ENCODE data around the gene ROR1. TPM values are rescaled to one million over a fixed set of nuclear protein-coding genes. Genes with fewer than 3 reads are reported as not detected.
A peak's percentile ranks its signal among the peaks of the same experiment; 100 is the strongest.

ROR1 gene
- polyA plus RNA-seq, 1 donor from 2014 or later: 0.09 TPM

DNA sequence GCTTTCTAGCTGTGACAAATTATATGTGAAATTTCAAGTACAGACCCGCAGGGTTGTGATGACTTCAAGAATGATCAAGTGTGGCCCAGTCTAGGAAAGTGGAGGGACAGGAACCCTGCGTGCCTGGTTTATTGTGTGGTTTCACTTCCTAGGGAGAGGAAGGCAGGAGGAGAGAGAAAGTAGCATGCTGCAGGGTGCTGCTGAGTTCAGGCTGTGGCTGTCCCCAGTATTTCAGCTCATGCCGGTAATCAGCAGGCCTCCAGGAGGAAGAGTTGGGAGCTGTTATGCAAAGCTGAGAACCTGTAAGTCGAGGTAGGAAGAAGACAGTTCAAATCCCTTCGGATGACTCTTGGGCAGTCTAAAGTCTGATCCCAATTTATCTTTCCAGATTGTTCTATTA, 140.4 kb downstream of the ROR1 start:
- H3K27ac Mint-ChIP-seq: no peak overlapping the region
- peaks cover 1% of the 10 kb centered on the region for H3K36me3 Mint-ChIP-seq
- H3K9me3 Mint-ChIP-seq: no peaks in the 10 kb centered on the region
- H3K4me3 Mint-ChIP-seq: no peak overlapping the region
- H3K4me1 Mint-ChIP-seq: no peaks in the 10 kb centered on the region
- peaks cover 17% of the 10 kb centered on the region for H3K27me3 Mint-ChIP-seq

DNA sequence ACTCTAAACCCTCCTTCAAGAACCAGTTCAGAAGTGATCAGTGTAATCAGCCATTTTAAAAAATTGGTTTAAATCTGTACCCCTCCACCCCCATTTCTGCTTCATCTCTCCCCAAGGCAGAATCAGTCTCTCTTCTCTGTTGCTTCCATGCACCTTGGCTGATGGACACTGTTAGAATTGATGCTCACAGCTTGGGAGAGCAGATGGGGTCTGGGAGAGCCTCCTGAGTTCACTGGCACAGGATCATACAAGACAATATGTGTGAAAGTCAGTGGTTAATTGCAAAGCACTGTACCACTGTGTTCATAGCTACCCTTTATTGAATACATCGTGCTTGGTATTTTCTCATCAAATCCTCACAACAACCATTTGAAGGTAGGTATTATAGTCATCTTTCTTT, 140.9 kb downstream of the ROR1 start:
- H3K27me3 Mint-ChIP-seq: peaks cover 17% of the 10 kb centered on the region
- no peak overlapping the region for H3K4me3 Mint-ChIP-seq
- H3K4me1 Mint-ChIP-seq: no peaks in the 10 kb centered on the region
- H3K9me3 Mint-ChIP-seq: no peaks in the 10 kb centered on the region
- H3K27ac Mint-ChIP-seq: no peak overlapping the region
- H3K36me3 Mint-ChIP-seq: peaks cover 1% of the 10 kb centered on the region

DNA sequence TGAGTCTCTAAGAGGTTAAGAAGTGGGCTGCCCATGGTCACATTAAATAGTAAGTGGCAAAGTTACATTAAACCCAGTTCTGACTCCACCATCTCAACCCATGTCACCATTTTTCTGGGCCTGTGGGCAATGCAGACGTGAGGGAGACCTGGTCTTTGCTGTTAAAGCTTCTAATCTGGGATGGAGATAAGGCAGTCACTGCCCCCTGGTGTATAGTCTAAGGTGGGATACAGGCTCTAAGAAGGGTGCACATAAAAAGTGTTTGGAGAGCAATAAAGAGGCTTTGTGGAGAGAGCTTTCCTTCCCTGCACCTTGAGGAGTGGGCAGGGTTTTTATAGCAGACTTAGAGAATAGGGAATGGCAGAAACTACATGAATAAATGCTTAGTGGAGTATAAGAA, 141.3 kb downstream of the ROR1 start:
- H3K9me3 Mint-ChIP-seq: no peaks in the 10 kb centered on the region
- peaks cover 15% of the 10 kb centered on the region for H3K27me3 Mint-ChIP-seq
- H3K36me3 Mint-ChIP-seq: peaks cover 1% of the 10 kb centered on the region
- no peak overlapping the region for H3K27ac Mint-ChIP-seq
- no peak overlapping the region for H3K4me3 Mint-ChIP-seq
- H3K4me1 Mint-ChIP-seq: no peaks in the 10 kb centered on the region

DNA sequence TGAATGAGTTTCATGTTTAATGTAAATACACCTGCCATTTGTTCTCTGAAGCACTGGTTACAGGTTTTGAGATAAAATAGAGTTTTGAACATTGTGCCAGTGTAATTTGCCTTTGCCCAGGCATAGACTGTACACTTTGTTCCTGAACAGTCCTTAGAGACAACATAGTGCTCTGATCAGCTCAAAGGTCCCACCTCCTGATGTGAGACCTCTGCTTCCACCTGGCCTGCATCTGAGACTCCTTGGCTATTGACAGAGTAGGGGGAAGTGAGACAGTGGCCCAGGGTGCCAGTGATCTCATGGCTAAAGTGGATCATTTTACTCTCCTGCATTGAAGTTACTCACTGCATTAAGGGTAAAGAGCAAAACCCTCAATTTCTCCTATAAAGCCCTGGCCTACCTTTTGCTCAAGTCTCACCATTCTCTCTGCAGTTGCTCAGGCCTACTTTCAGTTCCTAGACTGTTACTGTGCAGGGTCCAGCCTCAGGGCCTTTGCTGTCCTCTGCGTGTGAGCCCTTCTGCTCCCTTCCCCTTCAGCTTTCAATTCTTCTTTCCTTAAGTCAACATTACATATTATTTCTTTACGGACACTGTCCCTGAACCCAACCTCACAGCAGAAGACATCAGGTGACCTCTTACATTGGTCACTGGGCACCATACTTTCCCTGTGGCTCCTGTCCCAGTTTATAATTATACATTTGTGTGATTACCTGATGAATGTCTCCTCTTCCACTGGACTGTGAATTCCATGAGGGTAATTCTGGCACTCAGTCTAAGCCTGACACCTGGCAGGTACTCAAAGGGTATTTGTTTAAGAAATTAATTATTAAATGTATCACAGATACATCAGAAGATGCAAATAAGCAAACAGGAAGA, 142.9 kb downstream of the ROR1 start:
- Mint-ChIP-seq H3K9me3 (no peaks in the 10 kb centered on the region), H3K36me3 (peaks cover 1% of the 10 kb centered on the region), H3K27ac (peak overlapping the region in 1 of 3 donors; percentile 22), H3K27me3 (peaks cover 13% of the 10 kb centered on the region), H3K4me3 (no peak overlapping the region), H3K4me1 (no peaks in the 10 kb centered on the region)

DNA sequence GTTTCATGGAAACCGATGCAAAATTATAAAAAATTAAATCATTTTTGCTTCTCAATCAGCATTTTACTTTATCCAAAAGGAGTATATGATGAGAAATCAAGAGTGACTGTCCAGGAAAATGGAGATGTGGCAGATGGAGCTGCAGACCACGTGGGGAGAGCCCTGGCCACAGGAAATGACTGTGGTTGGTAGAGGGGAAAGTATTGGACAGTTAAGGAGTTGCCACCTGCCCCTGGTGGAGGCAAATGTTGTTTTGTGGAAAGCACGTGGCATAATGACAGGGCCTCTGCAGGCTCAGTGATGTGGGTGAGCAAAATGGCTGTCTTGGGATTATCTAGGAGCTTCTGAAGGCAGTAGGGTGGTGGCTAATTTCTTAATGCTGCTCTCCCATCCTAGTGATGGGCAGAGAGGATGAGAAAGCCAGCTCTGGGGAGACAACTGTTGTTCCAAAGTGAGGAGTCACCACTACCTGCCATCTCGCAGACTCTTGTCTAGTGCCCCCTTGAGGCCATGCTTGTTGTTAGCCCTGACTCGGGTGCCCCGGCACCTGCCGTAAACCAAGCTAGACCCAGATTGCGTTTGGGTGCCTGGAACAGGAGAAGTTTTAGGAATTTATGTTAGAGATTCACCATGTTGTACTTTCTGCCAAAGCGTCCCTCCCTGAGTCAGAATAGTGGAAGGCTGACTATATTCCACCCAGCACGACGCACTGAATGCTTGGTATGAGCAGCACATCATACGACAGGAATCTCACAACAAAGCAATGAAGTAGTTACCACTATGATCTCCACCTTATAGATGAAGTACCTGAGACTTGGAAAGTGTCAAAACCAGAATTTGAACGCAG, 144.0 kb downstream of the ROR1 start:
- H3K4me3 Mint-ChIP-seq: no peak overlapping the region
- peaks cover 8% of the 10 kb centered on the region for H3K27me3 Mint-ChIP-seq
- H3K36me3 Mint-ChIP-seq: peaks cover 1% of the 10 kb centered on the region
- H3K27ac Mint-ChIP-seq: no peak overlapping the region
- H3K9me3 Mint-ChIP-seq: no peaks in the 10 kb centered on the region
- no peaks in the 10 kb centered on the region for H3K4me1 Mint-ChIP-seq

DNA sequence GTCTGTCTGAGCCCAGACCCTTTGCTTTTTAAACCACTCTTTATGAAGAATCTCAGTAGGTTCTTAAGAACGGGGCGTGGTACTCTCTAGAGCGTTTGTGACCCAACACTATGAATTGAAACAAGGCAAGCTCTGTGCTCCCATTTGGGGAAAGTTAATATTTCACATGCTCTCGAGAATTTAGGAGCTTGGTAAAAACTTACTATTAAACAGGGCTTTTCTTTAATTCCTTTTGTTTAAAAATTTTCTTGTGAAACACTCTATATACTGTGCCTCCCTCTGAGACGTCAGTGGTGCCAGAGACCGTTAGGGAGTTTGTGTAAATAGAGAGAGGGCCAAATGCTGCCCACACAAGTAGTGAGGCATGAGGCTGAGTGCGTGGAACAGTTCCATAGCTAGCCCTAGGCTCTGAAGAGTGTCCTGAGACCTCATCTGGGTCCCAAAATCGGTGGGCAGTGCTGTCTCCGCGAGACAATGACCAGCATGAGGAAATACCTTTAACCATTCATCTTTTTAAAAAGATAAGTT, 144.7 kb downstream of the ROR1 start:
- Mint-ChIP-seq H3K9me3 (no peaks in the 10 kb centered on the region), H3K36me3 (peaks cover 1% of the 10 kb centered on the region), H3K4me3 (no peak overlapping the region), H3K27ac (no peak overlapping the region), H3K4me1 (no peaks in the 10 kb centered on the region), H3K27me3 (peaks cover 8% of the 10 kb centered on the region)

DNA sequence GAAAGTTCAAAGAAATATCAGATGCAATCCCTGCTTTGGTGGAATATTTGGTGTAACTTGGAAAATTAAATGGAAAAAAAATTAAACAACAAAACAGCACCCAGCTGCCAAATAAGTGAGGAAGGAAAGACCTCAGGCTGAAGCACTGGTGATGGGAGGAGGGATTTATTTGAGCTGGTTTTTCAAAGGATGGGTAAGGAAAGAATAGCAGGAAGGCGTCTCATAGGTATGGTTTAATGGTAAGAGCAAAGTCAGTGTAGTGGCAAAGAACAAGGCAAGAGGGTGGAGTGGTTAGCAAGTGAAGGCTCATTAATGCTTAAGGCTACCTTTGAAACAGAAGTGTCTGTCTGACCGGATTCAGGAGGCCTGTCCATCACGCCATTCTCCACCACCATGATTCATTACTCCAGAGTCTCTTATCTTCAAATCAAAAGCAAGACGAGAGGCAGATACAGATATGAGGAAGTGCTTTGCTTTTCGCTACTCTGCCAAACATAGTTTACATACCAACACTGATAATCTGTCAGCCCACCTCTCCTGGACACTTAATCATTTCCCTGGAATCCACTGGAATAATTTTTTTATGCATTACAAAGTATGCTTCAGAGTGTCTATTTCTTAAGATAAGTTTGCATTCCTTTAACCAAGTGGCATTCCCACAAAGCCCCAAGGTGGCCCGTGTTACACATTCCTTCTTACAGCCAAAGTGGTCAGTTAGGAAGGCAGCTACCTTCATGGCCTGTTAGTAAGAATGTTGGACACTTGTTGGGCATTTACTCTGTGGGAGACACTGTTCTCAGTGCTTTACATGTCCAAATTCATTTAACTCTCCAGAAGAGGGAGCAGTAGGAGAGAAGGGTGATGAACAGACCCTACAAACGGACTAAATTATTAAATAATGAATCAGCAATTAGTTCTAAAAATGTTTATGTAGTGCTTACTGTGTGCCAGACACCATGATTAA, 146.6 kb downstream of the ROR1 start:
- H3K9me3 Mint-ChIP-seq: no peaks in the 10 kb centered on the region
- no peak overlapping the region for H3K27ac Mint-ChIP-seq
- H3K27me3 Mint-ChIP-seq: no peaks in the 10 kb centered on the region
- no peaks in the 10 kb centered on the region for H3K36me3 Mint-ChIP-seq
- no peaks in the 10 kb centered on the region for H3K4me1 Mint-ChIP-seq
- no peak overlapping the region for H3K4me3 Mint-ChIP-seq

DNA sequence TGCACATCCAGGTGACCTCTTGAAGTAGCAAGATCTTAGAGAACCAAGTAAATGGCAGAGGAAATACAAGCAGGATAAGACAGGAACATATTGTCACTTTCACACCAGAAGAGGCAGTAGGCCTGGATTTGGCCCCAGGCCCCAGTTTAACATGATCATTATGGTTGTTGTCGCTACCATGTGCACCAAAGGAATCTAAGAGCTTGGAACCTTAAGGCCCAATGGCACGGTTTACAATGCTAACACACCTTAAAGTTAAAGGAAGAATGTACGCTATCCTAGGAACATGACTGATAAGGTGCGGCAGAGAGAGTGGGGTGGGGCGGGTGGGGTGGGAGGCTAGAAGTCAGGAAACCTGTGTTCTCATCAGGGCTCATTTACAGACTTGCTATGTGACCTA, 147.5 kb downstream of the ROR1 start:
- Mint-ChIP-seq H3K27ac (no peak overlapping the region), H3K36me3 (no peaks in the 10 kb centered on the region), H3K4me1 (no peaks in the 10 kb centered on the region), H3K27me3 (no peaks in the 10 kb centered on the region), H3K9me3 (no peaks in the 10 kb centered on the region), H3K4me3 (no peak overlapping the region)

DNA sequence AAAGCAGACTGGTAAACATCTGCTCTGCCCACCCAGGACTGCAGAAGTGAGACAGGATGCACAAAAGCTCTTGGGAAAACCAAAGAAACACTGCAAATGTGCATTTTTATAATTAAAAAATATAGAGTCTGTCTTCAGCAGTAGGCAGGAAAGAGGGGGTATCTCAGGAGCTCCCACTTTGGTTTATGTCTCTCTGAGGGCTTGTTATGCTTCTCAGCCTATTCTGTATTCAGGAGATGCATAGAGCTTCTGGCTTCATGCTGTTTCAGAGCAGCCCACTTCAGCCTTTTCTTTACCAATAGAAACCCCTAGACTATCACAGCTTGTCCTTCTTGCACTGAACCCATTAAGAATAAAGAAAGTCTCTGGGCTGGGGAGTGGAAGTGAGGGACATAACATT, 148.0 kb downstream of the ROR1 start:
- no peak overlapping the region for H3K27ac Mint-ChIP-seq
- H3K4me3 Mint-ChIP-seq: no peak overlapping the region
- no peaks in the 10 kb centered on the region for H3K27me3 Mint-ChIP-seq
- no peaks in the 10 kb centered on the region for H3K9me3 Mint-ChIP-seq
- no peaks in the 10 kb centered on the region for H3K36me3 Mint-ChIP-seq
- H3K4me1 Mint-ChIP-seq: no peaks in the 10 kb centered on the region

DNA sequence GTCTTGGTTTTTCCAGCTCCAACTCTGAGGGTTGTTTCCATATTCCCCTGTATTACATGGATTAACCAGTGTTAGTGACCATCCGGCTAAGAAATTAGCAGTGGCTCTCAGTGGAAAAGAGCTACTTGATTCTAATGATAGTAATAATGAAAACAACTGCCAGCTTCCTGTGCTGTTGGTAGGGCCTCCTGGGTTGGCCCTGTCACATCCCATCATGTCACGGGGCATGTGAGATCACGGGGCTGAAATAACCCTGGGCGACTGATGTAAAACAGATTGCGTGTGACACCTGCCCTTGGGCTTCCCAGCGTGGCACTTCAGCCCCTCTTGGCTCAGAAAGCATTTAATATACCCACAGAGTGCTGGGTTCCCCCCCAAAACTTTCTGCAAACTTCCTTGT, 149.0 kb downstream of the ROR1 start:
- Mint-ChIP-seq H3K36me3 (no peaks in the 10 kb centered on the region), H3K27ac (peak overlapping the region in 1 of 3 donors; percentile 57), H3K27me3 (no peaks in the 10 kb centered on the region), H3K4me1 (no peaks in the 10 kb centered on the region), H3K9me3 (no peaks in the 10 kb centered on the region), H3K4me3 (no peak overlapping the region)

DNA sequence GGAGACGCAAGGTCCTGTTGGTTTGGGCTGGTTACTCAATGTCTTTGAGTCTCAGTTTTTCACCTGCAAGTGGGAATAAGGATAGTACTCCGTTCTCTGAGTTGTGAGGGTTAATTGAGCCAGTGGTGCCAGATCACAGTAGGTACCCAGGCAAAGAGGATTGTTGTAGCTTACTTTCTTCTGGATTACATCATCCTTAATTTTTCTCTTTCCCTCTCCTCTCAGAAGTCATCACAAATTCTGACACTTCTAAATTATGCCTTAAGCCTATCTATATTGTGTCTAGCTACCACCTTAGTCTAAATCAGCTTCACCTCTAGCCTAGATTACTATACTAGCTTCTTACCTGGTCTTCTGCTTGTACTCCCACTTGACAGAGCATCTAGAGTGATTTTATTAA, 149.5 kb downstream of the ROR1 start:
- Mint-ChIP-seq H3K4me1 (no peaks in the 10 kb centered on the region), H3K36me3 (no peaks in the 10 kb centered on the region), H3K27me3 (peaks cover 3% of the 10 kb centered on the region), H3K4me3 (no peak overlapping the region), H3K27ac (peak overlapping the region in 1 of 3 donors; percentile 57), H3K9me3 (no peaks in the 10 kb centered on the region)

DNA sequence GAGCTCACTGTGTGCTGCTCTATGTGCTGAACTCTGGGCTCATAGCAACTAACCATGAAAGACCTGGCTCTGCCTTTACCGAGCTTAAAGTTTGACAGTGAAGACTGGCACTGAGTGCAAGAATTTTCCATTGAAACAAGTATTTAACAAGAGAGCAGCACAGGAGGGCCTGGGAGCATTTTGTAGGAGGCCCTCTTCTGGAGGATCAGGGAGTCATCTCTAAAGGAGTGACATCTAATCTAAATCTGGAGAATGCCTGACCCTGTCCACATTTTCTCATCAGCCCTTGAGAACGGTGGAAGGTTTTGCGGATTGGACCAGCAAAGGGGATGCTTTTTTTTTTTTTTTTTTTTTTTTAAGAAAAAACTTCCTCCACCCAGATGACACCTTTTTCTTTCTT, 150.8 kb downstream of the ROR1 start:
- Mint-ChIP-seq H3K4me3 (no peak overlapping the region), H3K36me3 (no peaks in the 10 kb centered on the region), H3K27me3 (peaks cover 3% of the 10 kb centered on the region), H3K27ac (no peak overlapping the region), H3K9me3 (no peaks in the 10 kb centered on the region), H3K4me1 (no peaks in the 10 kb centered on the region)

DNA sequence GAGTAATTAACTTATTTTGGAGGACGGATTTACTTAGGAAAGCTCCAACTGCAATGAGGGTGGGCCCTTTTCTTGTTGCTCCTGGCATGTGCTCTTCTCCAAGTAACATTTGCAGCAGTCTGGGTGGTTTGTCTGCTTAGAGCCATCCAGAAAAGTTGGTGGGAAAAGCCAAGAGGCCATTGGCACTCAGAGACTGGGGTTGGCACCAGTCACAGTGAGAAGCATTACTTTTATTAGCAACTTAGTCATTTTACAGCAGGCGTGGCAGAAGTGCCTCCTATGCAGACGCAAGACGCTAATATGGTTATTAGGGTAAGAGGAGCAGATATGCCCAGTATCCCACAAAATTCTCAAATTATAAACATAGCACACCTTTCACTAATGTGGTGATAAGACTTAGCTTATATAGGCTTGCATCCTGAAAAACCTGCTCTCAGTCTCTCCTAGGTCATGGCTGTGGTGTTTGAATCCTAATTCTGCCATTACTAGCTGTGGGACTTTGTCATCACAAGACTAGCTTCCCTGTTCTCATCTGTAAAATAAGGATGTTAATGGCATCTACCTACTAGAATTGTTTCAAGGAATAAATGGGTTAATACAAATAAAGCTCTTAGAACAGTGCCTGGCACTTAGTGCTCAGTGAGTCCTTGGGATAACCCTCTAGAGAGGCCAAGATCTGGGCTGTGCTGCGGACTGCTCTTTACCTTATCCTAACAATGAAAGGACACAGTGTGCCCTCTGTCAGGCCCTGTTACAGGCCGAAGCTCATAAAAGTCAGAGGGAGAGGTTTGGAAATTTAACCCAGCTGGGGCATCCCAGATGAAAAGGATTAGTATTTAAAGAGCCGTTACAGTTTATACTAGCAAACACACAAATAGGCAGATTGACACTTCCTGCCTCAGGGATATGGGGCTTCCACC, 154.6 kb downstream of the ROR1 start:
- Mint-ChIP-seq H3K9me3 (no peaks in the 10 kb centered on the region), H3K4me1 (no peaks in the 10 kb centered on the region), H3K27ac (no peak overlapping the region), H3K36me3 (no peaks in the 10 kb centered on the region), H3K4me3 (no peak overlapping the region), H3K27me3 (peaks cover 3% of the 10 kb centered on the region)

DNA sequence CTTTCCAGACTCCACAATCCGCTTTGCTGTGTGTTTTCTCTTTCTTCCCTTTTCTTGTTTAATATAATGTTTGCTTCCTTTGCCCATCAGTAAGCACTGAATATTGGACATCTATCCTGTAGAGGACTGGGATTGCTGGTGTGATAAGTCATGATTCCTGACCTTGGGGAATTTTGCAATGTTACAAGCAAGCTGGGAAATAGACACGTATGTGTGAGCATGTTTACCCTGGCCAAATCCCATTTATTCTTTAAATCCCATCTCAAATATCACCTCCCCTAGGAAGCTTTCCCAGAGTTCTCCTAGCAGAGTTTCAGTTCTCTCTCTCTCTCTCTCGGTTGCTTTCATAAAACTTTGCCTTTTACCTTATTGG, 155.3 kb downstream of the ROR1 start:
- no peaks in the 10 kb centered on the region for H3K36me3 Mint-ChIP-seq
- H3K27me3 Mint-ChIP-seq: peaks cover 3% of the 10 kb centered on the region
- H3K4me3 Mint-ChIP-seq: no peak overlapping the region
- H3K9me3 Mint-ChIP-seq: no peaks in the 10 kb centered on the region
- no peaks in the 10 kb centered on the region for H3K4me1 Mint-ChIP-seq
- H3K27ac Mint-ChIP-seq: no peak overlapping the region
